ENCODE results near the gene FBXL12. TPM values are rescaled to one million over a fixed set of nuclear protein-coding genes. Genes with fewer than 3 reads are reported as not detected.

The FBXL12 gene
- total RNA-seq, 3 donors from 2014 or later = 18.7 to 27.1 (median 19.7) TPM

DNA sequence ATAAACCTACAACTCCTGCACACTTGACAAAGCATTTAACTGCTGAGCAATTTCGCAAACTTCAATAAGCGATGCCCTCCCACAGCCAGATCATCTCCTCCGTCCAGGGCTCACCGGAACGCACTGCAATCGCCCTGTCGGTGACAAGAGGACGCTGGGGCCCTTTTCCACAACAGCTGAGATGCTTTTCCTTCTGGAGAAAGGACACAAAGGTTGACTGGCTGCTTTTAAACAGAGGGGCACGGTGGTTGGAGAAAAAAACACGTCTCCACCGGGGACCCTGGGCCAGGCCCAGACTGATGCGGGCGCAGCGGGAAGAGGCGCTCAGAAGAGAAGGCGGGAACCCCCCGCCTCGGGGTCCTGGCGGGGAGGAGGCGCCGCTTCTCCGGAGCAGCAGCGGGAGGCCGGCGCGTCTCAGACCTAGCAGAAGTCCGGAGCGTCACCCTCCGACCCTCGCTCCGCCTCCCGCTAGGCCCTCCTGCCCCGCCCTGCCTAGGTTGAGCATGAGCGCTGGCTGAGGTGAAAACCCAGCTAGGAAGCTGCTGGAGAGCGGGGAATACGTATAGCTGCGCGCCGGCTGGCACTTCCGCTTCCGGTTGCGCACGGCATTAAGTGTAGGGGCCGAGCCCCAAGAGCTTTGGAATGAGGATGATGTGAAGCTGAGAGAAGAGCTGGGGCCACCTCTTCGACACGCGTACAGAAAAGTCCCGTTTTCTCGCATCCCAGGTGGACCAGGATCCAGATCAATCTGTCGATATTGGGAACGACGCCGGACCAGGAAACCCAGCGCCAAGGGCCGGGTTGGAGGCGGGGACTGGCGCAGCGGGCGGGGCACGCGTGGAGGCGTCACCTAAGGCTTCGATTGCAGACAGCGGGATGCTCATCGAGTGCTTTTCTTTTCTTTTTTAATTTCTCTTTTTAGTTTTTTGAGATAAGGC, 50.4 kb downstream of the FBXL12 start, which contains the start of gene ZNF846:
Gene ZNF846 (minus strand): TSS at position 564 of the 938 bp plus-strand sequence. CDS start 3,788 bp downstream, outside the sequence.
- Histone ChIP-seq H3K4me1 (peaks cover 0 to 4% of the 10 kb centered on the region in 2 donors), H3K27me3 (no peaks in the 10 kb centered on the region), H3K9me3 (peaks cover 0 to 16% of the 10 kb centered on the region in 2 donors), H3K27ac (peak within 1 kb of the TSS; percentile 88 to 95), H3K36me3 (no peaks in the 10 kb centered on the region), H3K4me3 (peak within 1 kb of the TSS; percentile 64 to 74 (median 72))
- peak; percentile 92 to 94 for DNase-seq (ENCODE audit: low spot score in 2 of 2)
- TF ChIP-seq POLR2A (IDR thresholded peaks at IDR 0.05) (peak; percentile 19), POLR2AphosphoS5 (IDR thresholded peaks at IDR 0.05) (peak; percentile 73 to 93 (median 92))
- TF ChIP-seq, protein P1, sequence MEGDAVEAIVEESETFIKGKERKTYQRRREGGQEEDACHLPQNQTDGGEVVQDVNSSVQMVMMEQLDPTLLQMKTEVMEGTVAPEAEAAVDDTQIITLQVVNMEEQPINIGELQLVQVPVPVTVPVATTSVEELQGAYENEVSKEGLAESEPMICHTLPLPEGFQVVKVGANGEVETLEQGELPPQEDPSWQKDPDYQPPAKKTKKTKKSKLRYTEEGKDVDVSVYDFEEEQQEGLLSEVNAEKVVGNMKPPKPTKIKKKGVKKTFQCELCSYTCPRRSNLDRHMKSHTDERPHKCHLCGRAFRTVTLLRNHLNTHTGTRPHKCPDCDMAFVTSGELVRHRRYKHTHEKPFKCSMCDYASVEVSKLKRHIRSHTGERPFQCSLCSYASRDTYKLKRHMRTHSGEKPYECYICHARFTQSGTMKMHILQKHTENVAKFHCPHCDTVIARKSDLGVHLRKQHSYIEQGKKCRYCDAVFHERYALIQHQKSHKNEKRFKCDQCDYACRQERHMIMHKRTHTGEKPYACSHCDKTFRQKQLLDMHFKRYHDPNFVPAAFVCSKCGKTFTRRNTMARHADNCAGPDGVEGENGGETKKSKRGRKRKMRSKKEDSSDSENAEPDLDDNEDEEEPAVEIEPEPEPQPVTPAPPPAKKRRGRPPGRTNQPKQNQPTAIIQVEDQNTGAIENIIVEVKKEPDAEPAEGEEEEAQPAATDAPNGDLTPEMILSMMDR (IDR thresholded peaks at IDR 0.05) = peak in 1 of 3 donors; percentile 13
- intact Hi-C loops (cut with DNase I; ENCODE audit: low total_unique reads) = no loop called here

Other genes starting within 250 kb of the FBXL12 start
- gene ZNF121, start 234.6 kb downstream of the FBXL12 start, total RNA-seq = 10 to 100 TPM; 20.8 to 55.9 (median 36.1) TPM
- 10 to 100 TPM; 19.5 to 63.1 (median 29.5) TPM for gene ZNF561, start 197.8 kb downstream of the FBXL12 start, total RNA-seq
- gene ZNF562, start 144.0 kb downstream of the FBXL12 start, total RNA-seq = 10 to 100 TPM; 17.4 to 52.2 (median 32.4) TPM
- gene ZNF846, start 50.3 kb downstream of the FBXL12 start, total RNA-seq = 10 to 100 TPM; 10.5 to 26.7 (median 20.8) TPM
- gene UBL5, start 8.8 kb upstream of the FBXL12 start, total RNA-seq = 100 to 1,000 TPM; 381 to 489 (median 475) TPM
- 100 to 1,000 TPM in 1 of 3 donors, 10 to 100 TPM in 2; 71.3 to 114 (median 73.4) TPM for gene PIN1, start 16.2 kb upstream of the FBXL12 start, total RNA-seq
- gene OLFM2, start 117.4 kb upstream of the FBXL12 start, total RNA-seq = 10 to 100 TPM in 1 of 3 donors, 1 to 10 TPM in 2; 7.2 to 42.6 (median 8.8) TPM
- gene COL5A3, start 191.4 kb upstream of the FBXL12 start, total RNA-seq = 10 to 100 TPM in 2 of 3 donors, 1 to 10 TPM in 1; 4.8 to 32.2 (median 12.5) TPM
- gene RDH8, start 194.4 kb upstream of the FBXL12 start, total RNA-seq = not detected